Retinal pigment epithelial cell (primary cell): ENCODE results near the gene C10orf67.

Experiments
- DNase-seq: peaks from one replicate; pipeline ENCODE4 v3.0.0-alpha.2; 2010; ENCODE audit warnings: low read depth
- H3K4me3 ChIP-seq: 2 replicates; pipeline ENCODE4 v1.5.1; 2011; ENCODE audit warnings: mild to moderate bottlenecking, low read length, control low read depth, moderate library complexity
- TF ChIP-seq, protein P1 (sequence below): conservative IDR thresholded peaks from 2 replicates; pipeline ENCODE4 v1.5.1; 2011; ENCODE audit warnings: low read depth, low read length, control low read depth, inconsistent platforms

The C10orf67 gene

DNA sequence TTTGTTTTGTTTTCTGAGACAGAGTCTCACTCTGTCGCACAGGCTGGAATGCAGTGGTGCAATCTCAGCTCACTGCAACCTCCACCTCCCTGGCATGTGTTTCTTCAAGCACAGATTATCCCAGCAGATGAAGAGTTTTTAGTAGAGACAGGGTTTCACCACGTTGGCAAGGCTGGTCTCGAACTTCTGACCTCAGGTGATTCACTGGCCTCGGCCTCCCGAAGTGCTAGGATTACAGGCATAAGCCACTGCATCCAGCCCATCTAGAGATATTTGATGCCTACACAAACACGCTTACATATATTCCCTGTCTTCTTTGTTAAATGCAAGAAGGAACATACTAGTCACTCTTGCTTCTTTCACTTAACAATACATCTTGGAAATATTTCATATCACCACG is 158.4 kb downstream of the C10orf67 start:
- DNase-seq: no peak
- TF ChIP-seq, protein P1, sequence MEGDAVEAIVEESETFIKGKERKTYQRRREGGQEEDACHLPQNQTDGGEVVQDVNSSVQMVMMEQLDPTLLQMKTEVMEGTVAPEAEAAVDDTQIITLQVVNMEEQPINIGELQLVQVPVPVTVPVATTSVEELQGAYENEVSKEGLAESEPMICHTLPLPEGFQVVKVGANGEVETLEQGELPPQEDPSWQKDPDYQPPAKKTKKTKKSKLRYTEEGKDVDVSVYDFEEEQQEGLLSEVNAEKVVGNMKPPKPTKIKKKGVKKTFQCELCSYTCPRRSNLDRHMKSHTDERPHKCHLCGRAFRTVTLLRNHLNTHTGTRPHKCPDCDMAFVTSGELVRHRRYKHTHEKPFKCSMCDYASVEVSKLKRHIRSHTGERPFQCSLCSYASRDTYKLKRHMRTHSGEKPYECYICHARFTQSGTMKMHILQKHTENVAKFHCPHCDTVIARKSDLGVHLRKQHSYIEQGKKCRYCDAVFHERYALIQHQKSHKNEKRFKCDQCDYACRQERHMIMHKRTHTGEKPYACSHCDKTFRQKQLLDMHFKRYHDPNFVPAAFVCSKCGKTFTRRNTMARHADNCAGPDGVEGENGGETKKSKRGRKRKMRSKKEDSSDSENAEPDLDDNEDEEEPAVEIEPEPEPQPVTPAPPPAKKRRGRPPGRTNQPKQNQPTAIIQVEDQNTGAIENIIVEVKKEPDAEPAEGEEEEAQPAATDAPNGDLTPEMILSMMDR: no peak
- H3K4me3 ChIP-seq: no peak overlapping the region

DNA sequence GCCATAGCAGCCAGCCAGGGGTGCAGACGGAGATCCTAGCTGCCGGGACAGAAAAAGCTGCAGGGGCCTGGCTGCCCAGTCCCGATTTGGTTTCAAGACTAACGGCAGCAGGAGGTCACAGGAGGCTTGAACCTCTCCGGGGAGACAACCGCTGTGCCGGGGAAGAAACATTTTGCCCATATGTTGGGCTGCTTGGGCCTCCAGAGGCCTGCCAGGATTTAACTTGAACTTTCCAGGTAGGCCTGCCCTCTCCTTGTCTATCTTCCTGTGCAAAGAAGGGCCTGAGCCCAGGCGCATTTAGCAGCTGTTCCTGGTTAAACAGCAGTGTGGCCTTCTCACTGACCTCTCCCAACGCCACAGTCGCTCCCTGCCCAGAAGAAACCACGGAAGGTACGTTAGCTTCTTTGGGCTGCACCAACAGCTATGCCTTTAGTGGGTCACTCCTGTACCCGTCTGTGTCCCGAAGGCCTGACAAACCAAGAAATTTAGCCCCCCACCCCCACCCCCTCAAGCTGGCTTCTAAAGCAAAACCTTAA is 169.6 kb downstream of the C10orf67 start:
- TF ChIP-seq, protein P1: no peak
- no peak overlapping the region for H3K4me3 ChIP-seq
- DNase-seq: no peak

DNA sequence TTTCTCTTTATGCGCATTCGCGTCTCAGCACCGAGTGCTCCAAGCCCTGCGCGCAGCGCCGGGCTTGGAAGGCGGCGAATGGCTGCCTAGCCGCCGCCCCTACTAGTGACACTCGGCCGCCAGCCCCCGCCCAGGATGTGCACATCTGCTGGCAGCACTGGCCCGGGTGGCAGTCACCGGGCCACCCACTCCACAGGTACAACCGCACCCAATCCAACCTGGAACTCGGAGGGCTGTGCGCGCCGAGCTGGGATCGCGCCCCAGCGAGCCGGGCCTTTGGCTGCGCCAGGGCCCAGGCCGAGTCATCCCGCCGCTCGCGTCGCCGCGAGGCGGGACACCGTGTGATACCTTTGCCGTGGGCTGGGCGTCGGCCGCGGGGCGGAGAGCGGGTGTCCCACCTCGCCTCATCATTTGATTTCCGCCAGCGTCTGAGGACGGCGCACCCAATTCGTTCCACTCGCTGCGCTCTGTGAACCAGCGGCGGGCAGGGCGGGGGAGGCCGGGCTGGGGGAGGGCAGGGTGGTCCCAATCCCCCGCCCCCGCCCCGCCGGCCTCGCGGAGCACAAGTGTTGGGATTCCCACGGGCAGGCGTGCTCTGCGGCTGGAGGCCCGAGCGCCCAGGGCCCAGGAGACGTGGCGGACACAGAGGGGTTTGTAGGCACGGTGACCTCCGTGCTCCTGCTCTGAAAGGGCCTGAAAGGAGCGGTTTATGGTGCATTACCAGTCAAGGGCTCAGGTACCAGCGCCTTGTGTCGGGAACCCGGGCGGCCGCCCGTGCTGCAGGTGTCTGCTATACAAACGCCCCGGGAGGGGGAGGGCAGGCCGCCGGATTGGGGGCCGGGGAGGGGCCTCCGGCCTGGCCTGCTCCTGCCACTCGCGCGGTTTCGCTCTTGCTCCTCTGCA is 170.3 kb downstream of the C10orf67 start:
- no peak for DNase-seq
- TF ChIP-seq, protein P1: no peak
- H3K4me3 ChIP-seq: no peak overlapping the region

DNA sequence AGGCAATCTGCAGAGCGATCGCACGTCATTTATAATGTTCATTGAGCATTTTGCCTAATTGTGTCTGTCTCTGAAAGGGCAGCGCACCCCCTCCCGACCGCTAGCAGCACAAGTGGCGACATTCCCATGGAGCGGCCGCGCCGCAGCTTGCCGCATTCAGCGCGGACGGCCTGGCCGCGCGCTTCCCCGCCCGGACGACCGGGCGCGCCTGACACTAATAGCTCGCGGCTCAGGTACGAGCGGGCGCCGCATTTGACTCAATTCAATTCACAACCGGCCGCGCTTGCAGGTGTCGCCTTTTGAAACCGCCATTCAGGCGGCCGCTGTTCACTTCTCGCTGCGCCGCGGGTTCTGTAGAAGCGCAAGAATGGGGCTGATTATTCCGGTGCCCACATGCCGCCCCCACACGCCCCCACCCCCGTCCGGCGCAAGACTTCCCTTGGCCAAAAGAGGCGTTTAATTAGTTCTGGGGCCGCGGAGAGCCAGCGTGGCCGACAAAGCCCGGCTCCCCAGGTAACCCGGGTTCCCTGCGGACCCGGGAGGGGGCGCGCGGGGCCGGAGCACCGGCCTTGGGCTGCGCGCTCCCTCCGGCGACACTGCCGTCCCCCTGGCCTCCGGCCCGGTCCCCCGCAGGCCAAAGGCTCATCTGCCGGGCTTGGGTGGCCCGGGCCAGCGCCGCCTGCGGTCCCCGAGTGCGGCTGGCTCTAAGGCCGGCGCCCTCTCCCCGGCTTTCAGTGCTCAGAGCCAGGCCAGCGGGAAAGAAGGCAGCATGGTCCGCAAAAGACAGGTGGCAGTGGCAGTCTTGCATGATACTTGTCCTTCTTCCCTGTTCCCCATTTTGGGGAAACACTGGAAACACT is 171.2 kb downstream of the C10orf67 start:
- TF ChIP-seq, protein P1: no peak
- H3K4me3 ChIP-seq: no peak overlapping the region
- DNase-seq: no peak

DNA sequence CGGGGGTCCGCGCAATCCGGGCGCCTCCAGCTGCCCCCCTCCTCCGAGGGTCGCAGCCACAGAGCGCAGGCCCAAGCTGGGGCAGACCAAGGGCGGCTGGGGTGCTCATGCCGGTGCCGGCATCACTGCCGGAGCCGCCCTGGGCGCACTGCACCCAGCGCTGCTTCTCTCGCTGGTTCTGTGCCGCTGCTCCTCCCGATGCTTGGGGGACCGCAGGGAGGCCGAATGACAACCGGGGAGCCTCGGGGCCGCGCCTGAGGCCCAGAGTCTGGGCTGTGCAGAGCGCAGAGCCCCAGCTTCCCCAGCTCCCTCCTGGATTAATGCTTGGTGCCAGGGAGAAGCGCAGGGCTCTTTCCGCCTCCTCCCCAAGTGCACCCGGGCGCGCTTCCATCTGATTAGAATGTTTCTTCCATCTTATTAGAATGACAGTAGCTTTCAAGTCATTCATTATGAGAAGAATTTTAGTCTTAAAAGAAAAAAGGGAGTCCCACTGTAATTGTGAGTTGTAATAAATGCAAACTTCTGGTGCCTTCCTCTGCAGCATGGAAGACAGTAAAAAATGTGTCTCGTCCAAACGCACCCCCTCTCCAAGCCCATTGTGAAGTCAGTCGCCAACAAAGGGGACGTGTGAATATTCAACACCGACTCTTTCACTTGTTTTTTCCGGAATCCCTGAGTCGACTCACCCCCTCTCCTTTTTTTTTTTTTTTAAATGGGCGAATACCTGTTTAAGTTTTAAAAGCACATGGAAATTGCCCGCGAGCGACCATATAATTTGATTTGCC is 172.0 kb downstream of the C10orf67 start:
- H3K4me3 ChIP-seq: no peak overlapping the region
- DNase-seq: no peak
- TF ChIP-seq, protein P1: no peak

DNA sequence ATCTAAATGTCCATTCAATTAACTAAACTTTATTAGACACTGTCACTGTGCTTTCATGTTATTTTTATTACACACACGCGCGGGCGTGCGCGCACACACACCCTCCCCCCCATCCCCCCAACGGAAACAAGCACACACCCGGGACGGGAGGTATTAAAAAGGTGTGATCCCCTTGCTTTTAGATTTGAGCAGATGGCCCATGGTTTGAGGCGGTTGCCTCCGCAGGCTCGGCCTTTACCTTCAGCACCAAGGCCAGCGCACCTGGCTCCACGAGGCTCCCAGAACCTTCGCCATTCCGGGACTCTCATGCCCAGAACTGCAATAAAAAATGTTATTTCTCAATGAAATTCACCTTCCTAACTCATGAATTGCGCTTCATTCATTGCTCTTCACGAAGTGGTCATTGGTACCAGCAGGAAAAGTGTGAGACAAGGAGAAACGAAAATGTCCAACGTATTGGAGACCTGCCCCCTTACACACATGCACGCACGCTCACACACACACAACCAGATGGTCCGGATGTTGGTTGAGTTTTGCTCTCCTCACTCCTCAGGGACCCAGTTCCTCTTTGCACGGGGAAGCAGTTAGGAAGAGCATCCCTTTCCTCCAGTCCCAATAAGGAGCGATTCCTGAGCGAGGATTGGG is 173.2 kb downstream of the C10orf67 start:
- DNase-seq: peak; percentile 8

More for the DNA sequence above, 173.2 kb downstream of the C10orf67 start:
- TF ChIP-seq, protein P1: no peak
- no peak overlapping the region for H3K4me3 ChIP-seq
